ENCODE results near the gene SLC52A1.

SLC52A1 gene

GRCh38 chr17:4987767-4988567 is 47.3 kb downstream of the SLC52A1 start:
- no peak for DNase-seq (ENCODE audit: low read depth in 2 of 2)

DNA sequence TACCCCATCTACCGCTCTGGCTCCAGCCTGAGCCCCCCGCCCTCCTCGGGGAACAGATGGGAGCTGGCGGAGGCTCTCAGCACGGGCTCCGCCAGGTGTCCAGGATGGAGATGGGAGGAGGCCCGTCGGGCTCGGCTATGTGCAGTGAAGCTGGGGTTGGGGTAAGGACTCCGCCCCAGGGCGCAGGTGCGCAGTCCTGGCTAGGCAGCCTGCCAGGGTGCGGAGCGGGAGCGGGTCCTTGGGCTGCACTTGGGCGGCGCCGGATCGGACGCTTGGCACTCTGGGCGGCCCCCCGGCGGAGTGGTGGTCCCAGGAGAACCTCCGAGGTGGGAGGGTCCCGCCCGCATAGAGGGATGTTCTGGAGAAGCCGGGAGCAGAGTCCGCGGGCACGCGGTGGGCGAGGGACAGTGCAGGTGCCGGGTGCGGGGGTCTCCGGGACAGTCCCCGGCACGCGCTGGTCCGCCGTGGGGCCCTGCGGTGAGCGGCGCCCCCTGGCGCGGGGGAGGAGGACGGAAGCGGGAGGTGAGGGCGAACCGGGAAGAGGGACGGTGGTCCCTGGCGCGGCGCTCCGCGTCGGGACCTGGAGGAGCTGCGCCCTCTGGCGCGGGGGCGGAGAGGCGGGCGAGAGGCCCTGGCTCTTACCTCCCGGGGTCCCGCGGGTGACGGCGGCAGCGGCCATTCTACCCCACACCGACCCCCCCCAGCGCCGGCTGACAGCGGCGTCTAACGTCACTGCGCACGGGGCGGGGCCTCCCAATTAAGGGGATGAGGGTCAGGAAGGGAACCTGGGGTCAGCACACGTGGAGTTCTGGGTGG is 48.1 kb downstream of the SLC52A1 start, which contains the start of gene CAMTA2:
Gene CAMTA2 (minus strand): TSS at position 725 of the 816 bp plus-strand sequence. CDS start 1,453 bp downstream, outside the sequence.
- DNase-seq (ENCODE audit: low read depth in 2 of 2): peak; percentile 88 to 89

DNA sequence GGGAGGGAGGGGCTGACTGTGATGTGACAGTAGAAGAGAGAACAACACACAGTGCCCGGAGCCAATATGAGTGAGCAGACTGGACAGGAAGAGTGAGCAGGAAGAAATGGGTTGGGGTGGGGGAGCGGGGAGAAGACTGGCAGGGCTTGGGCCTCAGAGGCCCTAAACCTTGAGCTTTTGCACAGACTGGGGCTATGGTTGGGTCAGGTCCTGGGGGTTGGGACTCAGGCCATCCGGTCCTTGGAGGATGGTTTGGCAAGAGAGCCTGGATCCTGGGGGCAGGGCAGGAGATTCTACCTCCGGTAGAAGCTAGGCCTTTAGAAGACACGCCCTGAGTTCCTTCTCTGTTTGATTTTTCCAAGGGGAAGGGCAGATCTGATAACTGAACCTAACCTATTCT is 48.8 kb downstream of the SLC52A1 start:
- DNase-seq (ENCODE audit: low read depth in 2 of 2): no peak

Measured in stimulated activated CD8-positive, alpha-beta memory T cell treated with anti-CD3 and anti-CD28 coated beads, Interleukin-2, amount 100 ng/mL, for 48 hours (primary cell).